GM23338 (cell line): ENCODE measurements around the gene TOMM70.

Experiments
- CREB1 ChIP-seq: fragments of 250-450 bp; sonication (Bioruptor Pico); IDR thresholded peaks from 2 replicates; pipeline ENCODE4 v1.5.0; 2020; ENCODE audit warnings: low read depth, mild to moderate bottlenecking, moderate library complexity
- EZH2 ChIP-seq: fragments of 200-600 bp; sonication (generic); IDR thresholded peaks from one replicate; pipeline ENCODE4 v1.8.0; 2017; ENCODE audit warnings: antibody characterized with exemption, mild to moderate bottlenecking, low read depth; ENCODE audit not compliant: unreplicated experiment
- EZH2phosphoT487 ChIP-seq: fragments of 200-600 bp; sonication (generic); IDR thresholded peaks from one replicate; pipeline ENCODE4 v1.8.1; 2018; ENCODE audit warnings: antibody characterized with exemption; ENCODE audit not compliant: unreplicated experiment
- POLR2AphosphoS5 ChIP-seq: IDR thresholded peaks from 2 replicates; pipeline ENCODE4 v1.6.1; 2016; ENCODE audit warnings: antibody characterized with exemption, low read depth
- ZNF114 ChIP-seq: fragments of 250-450 bp; sonication (Bioruptor Pico); IDR thresholded peaks from 2 replicates; pipeline ENCODE4 v1.5.0; 2020; ENCODE audit warnings: mild to moderate bottlenecking, moderate library complexity
- ZNF331 ChIP-seq: fragments of 250-450 bp; sonication (Bioruptor Pico); IDR thresholded peaks from 2 replicates; pipeline ENCODE4 v1.5.0; 2020; ENCODE audit warnings: low read depth, mild to moderate bottlenecking, moderate library complexity
- TF ChIP-seq, protein P1 (sequence below), 2 experiments: fragments of 200-600 bp in 1 of 2; sonication (generic) in 1 of 2; conservative IDR thresholded peaks; 2 replicates each; pipeline versions ENCODE4 v1.5.1 to v1.6.1; 2016 to 2017; ENCODE audit warnings: antibody characterized with exemption in 2 of 2, low read depth in 2 of 2, mild to moderate bottlenecking in 2 of 2, moderate library complexity in 1 of 2

GRCh38 chr3:100403362-100404249 is 2.7 kb upstream of the TOMM70 start:
- no peak for TF ChIP-seq POLR2AphosphoS5
- TF ChIP-seq, protein P1, sequence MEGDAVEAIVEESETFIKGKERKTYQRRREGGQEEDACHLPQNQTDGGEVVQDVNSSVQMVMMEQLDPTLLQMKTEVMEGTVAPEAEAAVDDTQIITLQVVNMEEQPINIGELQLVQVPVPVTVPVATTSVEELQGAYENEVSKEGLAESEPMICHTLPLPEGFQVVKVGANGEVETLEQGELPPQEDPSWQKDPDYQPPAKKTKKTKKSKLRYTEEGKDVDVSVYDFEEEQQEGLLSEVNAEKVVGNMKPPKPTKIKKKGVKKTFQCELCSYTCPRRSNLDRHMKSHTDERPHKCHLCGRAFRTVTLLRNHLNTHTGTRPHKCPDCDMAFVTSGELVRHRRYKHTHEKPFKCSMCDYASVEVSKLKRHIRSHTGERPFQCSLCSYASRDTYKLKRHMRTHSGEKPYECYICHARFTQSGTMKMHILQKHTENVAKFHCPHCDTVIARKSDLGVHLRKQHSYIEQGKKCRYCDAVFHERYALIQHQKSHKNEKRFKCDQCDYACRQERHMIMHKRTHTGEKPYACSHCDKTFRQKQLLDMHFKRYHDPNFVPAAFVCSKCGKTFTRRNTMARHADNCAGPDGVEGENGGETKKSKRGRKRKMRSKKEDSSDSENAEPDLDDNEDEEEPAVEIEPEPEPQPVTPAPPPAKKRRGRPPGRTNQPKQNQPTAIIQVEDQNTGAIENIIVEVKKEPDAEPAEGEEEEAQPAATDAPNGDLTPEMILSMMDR (conservative IDR thresholded peaks at IDR 0.05; ENCODE audit: low read depth in 2 of 2), result peak in 1 of 2 experiments; percentile 30; a peak in 3 of 4 replicates
- TF ChIP-seq EZH2phosphoT487, result no peak
- no peak for TF ChIP-seq CREB1 (CRISPR knock-in tag)
- TF ChIP-seq ZNF331 (CRISPR knock-in tag), result no peak
- no peak for TF ChIP-seq EZH2
- no peak for TF ChIP-seq ZNF114 (CRISPR knock-in tag)
